NCI-H69 (cell line): ENCODE results near the gene TBC1D22A.

ENCODE experiments used
- DNase-seq: peaks from one replicate; lab custom pipeline; 2025; lab: John Stamatoyannopoulos, UW

TBC1D22A gene

DNA sequence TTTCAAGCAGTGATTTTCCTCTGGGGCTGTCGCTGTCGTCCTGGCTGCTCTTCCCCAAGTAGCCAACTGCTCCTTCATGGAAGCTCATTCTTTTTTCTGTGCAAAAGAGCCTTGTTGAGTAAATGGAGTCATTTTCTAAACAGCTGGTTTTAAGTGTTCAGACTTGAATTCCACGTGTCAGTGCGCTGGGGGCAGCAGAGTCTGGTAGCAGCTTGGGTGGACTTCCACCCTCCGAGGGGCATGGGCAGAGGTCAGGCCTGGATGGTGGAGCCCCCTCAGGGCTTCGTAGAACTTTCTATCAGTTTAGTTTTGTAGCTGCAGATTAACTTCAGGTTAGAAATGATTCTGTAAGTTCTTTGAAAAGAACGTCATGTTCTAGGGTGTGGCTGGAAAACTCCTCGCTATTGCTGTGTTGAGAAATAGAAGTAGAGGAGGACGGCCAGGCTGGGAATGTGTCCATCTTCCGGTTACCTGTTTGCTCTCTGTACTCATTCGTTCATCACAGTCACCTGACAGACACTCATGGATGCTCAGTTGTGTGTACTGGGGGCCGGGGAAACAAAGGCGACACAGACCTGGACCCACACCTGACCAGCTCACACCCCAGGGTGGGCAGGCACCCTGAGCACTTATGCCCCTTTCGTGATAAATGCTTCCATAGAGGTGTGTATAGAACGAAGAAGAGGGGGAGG lies 270.7 kb downstream of the TBC1D22A start:
- DNase-seq = no peak

DNA sequence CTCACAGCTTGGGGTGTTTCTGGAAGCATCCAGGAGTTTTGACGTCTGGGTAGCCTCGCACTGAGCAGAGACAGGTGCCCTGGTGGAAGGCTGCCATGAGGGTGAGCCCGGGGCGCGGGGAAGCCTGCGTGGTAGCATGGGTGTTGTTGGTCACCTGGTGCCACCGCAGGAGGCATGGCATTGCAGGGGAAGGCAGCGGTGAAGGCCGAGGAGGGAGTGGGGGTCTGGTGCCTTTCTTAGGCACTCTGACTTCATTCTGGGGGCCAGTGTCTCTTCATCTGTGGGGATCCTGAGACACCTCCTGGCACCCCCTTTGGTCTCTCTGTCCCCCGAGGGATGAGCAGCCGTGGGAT lies 271.2 kb downstream of the TBC1D22A start:
- DNase-seq = no peak

DNA sequence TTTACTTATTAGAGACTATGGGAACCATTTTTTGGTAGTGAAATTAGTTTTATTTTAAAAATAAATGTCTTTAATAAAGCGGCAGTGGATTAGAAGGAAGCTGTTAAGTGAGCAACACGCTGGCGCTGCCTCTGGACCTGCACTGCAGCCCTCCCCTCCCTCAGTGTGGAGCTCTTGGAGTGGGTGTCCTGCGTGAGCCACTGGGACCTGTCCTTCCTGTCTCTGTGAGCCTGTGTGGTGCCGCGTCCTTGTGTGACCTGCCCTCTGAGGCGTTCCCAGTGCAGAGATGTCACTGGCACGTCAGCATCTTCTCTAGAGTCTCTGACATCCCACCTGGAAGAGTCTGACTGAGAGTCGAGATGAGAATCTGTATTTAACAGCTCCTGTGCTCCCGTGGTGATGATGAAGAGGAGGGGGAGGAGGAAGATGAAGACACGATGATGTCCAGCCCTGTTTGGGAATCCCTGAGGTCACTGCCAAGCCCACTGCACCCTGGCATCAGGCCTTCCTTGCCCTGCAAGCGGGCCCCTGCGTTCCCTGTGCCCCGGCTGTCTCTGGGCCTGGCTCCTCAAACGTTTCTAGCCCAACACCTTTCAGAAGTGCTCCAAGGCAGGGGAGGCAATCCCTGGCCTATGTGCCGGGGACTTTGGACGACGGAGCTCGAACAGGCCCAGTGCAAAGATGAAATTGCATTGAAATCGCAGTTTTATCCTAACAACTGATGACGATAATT lies 271.8 kb downstream of the TBC1D22A start:
- DNase-seq = no peak

DNA sequence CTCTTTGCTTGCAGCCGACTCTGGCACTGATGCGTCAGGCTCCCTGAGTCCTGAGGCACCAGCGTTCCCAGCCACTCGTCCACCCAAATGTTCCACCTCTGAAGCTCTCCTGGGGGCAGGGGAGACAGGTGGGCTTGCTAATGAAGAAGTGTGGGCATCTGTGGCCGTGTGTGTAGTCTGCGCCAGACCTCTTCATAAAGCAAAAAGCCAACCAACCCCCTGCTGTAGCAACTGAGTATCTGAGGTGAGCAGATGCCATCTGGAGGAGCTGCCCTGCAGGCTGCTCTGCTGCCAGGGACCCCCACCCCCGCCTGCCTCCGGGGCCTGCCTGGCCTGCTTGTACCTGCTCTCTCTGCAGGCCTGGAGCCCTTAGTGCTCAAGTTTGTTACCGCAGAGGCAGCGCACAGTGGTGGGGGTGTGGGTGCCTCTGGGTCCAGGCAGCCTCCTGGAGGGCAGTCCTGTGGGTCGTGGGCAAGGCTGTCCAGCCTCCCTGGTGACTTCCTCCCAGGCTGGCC lies 272.5 kb downstream of the TBC1D22A start:
- DNase-seq = peak; percentile 88

DNA sequence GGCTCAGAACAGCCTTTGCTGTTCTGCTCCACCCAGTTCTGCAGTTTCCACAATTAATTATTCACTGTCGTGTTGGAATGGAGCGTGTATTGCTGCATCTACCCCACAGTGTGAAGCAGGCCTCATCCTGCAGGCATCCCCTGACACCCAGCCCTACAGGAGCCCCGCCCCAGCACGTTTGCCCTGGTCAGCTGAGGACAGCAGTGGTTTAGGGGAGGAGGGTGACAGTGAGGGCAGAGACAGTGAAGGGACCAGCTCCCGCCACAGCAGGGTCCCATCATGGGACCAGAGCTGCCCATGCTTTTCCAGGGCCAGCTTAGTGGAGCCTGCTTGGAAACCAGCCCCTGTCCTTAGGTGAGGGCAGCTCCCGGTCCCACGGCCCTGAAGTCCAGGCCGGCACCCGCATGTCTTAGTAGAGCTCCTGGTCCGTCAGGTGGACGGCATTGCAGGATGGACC lies 273.0 kb downstream of the TBC1D22A start:
- DNase-seq = no peak

DNA sequence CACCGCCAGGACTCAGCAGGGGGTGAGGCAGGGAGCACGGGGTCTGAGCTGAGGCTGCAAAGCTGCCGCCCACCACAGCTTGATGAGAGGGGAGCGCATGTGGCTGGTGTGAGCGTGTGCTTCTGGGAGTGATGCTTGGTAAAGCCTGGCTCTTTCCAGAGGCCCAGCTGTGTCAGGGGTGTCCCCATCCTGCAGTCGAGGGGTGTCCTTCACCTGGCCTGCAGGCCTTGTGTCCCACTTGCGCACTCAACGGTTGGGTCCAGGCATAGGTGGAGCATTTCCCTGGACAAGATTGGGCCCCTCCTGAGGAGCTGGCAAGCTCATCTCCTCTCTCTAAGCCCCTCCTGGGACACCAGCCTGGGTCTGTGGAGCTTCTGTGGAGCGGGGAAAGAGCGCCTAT lies 273.9 kb downstream of the TBC1D22A start:
- DNase-seq = peak; percentile 23

DNA sequence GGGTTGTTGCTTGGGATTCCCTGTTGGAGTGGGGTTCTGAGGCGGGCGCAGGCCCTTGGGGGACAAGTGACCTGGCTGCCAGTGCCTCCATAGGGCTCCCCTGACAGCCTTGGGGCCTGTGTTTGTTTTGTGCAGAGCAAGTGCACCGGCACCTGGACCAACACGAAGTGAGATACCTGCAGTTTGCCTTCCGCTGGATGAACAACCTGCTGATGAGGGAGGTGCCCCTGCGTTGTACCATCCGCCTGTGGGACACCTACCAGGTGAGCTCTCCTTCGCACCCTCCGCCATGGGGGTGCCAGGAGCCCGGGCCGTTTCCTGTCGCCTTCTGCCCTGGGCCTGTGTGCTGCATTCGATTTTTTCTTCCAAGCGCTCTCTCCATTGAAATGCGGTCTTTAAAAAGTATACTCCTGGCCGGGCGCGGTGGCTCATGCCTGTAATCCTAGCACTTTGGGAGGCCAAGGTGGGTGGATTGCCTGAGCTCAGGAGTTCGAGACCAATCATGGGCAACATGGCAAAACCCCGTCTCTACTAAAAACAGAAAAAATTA lies 274.6 kb downstream of the TBC1D22A start:
- DNase-seq = no peak

DNA sequence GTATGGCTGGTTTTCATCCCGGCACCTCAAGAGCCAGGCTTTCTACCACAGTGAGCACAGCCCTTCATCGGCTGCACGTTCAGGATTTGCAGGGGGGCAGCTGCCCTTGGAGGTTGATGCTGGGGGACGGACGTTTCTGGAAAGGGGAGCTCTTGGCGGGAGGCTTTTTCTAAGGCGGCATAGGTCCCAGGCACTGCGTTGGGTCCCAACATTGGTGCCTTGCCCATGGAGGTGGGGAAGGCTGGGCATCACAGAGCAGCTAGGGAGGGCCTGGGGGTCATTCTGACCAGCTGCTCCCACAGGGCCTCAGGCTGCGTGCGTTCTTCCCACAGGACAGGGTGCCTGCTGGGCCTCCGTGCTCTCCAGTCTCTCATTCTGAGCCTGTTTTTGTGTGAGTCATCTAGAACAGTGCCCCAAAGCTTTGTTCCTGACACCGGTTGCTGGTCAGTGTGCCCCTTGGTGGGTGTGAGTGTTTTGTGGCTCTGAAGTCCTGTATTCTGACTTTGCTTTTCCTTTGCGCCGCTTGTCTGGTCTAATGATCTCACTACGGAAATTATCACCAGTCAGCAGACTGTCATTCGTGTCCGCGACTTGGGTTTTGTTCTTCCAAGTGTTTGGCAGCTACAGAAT lies 275.9 kb downstream of the TBC1D22A start:
- no peak for DNase-seq

DNA sequence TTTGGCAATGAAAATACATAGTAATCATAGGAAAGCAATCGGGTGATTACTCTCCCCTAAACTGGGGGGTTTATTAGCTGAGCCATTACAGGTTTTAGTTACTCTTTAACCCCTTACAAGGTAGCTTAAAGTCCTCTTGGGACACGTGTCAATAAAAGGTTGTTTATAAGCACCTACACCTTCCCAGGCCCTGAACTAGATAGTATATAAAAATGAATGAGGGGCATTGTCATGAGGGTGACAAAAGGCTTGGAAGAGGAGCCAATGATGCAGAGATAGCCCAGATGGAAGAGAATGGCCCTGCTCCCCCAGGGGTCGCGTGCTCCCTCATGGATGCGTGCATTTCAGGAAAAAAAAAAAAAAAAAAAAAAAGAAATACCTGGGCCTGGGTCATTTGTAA lies 276.9 kb downstream of the TBC1D22A start:
- DNase-seq = no peak

DNA sequence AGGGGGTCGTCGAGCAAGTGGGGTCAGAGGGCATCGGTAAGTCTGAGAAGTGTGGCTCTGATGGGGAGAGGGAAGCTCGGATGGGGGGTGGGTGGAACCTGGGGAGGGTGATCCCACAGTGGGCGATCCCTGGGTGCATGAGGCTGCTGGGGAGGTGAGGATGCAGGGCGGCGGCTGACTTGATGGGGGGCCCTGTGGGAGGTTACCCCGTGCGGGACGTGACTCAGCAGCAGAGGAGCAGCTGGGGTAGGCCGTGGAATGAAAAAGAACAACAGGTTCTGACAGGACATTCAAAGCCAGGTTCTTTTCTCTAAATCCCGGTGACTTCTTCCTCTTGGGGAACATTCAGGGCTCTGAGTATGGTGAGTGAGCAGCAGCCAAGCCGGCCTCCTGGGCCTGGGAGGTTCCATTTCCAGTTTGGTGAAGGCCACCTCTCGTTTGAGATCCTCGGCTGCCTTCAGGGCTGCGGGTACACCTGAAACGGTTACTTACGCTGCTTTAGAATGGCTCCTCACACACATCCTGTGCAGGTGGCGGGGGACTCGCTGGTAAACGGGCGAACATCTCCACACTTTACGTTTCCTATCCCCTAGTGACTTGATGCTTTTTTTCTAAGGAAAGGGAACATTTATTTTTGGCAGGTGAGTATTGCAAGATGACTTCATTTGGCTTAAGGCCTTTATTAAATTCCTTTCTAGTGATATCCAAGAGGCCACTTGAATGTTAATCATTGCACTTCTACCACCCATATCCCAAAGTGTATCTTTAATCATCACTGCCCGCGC lies 278.2 kb downstream of the TBC1D22A start:
- no peak for DNase-seq

DNA sequence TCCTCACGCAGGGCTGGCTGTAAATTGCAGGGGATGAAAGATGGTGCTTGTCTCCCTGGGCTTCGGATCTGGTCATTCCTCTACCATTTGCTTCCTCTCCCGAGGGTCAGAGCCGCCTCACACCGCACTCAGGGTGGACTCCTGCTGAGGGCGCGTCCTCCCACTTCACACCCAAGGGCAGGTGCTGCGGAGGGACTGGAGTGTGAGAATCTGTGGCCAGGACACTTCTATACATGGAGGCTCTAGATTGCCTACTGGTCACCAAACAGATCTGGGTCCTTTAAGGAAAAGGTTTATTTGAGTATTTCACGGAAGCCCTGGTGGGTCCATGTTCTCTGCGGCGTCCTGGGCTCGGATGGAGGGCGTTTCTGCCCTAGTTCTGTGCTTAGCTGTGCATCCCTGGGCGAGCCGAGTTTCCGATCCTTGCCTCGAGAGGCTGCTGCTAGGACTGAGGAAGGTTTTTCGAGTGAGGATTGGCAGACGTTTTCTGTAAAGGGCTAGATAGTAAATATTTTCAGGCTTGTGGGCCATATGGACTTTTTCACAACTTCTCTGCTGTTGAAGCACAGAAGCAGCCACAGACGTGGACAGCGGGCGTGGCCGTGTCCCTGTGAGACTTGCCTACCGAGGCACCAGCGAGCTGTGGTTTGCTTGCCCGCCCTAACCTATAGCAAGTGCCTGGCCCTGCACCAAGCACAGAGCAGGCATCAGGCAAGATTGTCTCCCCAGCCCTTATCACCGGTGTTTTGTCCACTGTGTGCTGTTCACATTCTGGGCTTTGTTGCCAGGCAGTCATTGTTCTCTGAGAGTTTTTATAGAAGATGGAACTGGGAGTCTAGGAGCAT lies 279.0 kb downstream of the TBC1D22A start:
- DNase-seq = no peak

DNA sequence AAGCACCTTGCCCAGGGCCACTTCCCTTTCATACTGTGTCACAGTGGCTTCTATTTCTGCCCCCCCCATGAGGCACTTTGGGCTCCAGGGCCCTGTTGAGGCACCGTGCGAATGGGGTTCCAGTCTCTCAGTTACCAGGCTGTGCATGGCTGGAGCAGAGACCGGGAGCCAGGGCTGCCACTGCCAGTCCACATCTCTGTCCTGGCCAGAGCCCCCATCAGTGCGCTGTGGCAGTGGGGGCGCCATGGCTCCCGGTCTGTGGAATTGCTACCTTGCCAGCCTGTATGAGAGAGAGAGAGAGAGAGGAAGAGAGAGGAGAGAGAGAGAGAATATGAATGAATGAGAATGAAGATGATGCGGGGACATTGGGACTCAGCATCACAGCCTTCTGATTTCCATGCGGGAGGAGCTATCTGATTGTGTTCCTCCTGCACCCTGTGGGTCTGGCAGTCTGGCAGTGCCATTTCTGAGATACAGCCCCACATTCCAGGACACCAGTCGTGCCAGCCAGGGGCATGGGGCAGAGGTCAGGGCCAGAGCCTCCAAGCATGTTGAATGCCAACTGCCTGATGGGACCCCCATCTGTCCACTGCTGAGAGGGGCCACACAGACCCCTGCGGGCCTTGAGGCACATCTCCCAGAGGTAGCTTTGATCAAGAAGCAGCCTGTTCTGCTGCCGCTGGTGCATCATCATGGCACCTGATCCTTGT lies 279.8 kb downstream of the TBC1D22A start:
- no peak for DNase-seq

DNA sequence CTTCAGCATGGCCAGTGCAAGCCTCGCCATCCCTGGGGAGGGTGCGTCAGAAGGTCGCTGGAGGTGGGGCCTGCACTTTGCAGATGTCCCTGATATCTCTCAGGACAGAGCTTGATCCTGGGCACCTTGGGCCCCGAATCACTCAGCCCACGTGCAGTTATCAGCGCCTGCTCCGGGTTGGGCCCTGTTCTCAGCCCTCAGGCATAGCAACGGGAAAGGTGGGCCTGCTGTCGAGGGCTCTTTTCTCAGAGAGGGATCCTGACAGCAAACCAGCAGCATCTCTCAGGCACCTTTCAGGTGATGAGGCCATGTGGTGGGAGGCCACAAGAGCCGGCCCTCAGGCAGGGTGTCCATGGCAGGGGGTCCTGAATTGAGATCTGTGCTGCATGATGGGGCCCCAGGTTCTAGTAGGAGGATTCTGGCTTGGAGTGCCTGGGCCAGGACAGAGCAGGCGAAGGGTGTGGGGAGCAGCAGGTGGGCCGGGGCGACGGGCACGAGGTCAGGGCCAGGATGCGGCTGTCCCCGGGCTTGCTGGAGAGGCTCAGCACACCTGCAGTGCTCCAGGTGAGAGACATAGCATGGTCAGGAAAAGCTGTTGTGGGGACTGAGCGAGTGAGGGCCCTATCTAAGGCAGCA lies 280.5 kb downstream of the TBC1D22A start:
- DNase-seq = no peak

DNA sequence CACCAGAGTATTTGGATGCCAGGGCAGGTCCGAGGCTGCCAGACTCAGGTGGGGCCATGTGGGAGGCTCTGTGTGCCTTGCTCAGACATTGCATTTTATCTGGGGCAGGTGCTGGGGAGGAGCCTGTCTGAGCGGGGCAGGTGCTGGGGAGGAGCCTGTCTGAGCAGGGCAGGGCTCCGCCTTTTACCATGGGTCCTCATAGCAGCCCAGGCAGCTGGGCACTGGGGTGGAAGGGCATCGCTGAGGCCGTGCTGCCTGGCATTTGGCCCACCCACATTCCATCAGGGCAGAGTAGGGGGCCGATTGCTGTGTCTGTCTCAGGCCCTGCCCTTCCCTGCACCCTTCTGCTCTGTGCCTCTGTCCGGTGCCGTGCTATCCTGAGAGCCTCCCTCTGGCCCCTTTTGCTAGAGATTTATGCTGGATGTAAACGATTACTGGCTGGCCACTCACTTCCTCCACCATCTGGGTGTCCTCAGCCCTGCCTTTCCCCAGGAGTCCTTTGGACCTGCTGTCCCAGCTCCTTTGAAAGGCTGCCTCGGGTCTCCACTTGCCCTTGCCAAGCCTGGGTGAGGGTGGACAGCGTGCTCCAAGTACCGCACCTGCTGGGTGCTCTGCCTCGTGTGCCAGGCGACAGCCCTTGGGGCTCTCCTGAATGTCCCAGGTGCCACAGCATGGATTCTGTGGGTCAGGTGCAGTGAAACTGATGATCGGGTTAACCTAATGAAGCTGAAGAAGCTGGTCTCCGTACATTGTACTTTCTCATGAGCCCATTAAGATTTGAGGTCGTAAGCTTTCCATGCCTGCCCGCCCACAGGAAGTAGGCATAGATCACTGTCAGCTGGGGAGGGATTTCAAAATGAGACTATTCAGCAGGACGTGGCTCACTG lies 281.6 kb downstream of the TBC1D22A start:
- DNase-seq = peak; percentile 95

DNA sequence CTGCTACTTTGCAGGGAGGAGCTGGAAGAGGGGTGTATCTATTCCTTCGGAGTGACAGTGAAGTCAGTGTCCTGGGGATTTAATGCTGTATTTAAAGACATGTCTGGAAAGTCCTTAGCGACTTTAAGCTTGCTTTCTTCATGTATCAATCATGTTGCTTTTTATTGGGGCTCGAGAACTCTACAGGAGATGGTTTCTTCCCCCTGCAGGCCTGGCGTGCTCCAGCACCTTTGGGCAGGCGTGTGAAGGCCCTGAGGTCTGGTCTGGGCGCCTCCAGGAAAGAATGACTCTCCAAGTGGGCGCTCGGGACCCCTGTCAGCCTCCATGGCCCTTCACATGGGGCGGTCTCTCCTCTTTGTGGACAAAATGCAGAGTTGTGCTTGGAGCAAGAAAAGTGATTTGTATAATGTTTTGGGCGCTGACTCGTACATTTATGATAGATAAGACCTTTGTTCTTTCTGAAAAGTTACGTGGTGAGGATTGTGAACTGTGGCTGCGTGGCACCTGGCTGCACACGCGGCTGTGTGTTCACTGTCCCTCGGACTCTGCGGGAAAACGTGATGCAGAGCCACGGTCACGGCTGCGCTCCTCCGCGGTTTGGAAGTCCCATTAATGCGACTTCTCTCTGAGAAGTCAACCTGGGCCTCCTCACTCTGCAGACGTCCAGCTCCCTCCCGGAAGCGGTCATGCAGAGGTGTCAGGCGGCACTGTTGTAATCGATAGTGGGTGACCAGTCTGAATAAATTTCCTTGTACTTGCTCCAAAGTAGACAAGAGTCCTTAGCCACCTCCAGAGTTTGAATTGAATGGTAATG lies 282.5 kb downstream of the TBC1D22A start:
- no peak for DNase-seq

DNA sequence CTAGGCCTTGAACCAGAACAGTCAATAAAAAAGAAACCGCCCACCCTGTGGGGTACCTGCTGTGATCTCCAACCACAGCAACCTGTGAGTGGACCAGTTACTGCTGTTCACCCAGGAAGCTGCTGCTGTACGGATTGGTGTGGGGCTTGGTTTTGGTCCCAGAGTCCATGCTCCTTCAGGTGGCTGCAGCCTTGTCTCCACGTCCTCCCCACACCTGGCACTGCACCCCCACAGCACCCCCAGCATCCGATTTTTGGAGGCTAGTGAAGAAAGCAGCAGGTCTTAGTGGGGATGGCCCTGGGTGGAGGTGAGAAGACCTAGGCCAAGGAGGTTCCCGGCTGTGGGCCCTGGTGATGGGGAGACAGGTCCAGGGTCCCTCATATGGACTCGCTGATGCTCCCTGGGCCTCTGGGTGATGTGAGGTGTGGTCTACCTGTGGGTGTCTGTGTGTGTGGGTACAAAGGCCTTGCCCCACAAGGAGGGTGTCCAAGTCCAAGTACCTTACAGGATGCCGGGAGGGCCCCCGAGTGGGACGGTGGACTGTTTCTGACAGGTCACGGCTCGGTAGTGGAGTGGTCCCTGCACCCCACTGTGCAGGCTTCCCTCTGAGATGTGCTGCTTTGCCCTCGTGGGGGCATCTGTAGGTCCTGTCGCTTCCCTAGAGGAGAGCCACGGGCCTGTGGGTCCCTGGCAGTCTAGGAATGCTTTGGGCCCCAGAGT lies 283.4 kb downstream of the TBC1D22A start:
- DNase-seq = no peak

DNA sequence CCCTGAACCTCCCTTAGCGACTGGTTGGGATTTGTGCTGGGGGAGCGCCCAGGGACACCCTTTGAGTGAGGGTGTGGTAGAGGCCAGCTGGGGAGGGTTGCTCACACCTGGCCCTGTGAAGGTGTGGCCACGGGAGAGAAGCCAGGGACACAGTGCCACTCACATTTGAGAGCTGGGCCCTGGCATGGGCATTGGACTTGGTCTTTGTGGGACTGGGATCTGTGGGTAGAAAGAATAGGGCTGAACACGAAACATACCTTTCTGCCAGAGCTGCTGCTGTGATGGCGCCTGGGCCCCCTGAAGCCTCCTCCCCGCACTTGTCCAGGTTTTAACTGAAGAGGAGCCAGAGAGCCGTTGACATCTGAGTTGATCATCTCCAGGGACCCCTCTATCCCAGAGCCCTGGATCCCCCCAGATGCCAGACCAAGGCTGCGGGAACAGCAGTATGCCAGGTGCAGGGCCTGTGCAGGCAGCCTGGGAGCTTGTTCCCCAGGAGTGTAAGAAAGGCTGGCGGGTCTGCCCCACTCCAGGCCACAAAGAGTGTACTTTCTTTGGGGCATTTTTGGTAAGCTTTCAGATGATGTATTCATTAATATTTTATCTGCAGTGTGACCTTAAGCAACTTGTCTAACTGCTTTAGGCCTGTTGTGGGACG lies 284.1 kb downstream of the TBC1D22A start:
- no peak for DNase-seq
